Fibroblast of skin of left quadriceps (primary cell): ENCODE results near the gene CSF3.

ENCODE experiments used
- DNase-seq, 2 experiments: peaks; one replicate each; pipeline ENCODE4 v3.0.0-alpha.2; 2013; ENCODE audit warnings: low read depth in 2 of 2

CSF3 gene

GRCh38 chr17:40023590-40024292 lies 8.5 kb downstream of the CSF3 start:
- no peak for DNase-seq

- DNase-seq = no peak
Observed at GRCh38 chr17:40024901-40025300, 9.7 kb downstream of the CSF3 start.

GRCh38 chr17:40025559-40025958 lies 10.3 kb downstream of the CSF3 start:
- no peak for DNase-seq

- no peak for DNase-seq
Observed at GRCh38 chr17:40025991-40026815, 11.0 kb downstream of the CSF3 start.

GRCh38 chr17:40026816-40027613 lies 11.8 kb downstream of the CSF3 start:
- DNase-seq = peak in 1 of 2 experiments; percentile 39

GRCh38 chr17:40027614-40028012 lies 12.4 kb downstream of the CSF3 start:
- DNase-seq = no peak

GRCh38 chr17:40028595-40028994 lies 13.4 kb downstream of the CSF3 start:
- no peak for DNase-seq

- DNase-seq = no peak
Observed at GRCh38 chr17:40031706-40032105, 16.5 kb downstream of the CSF3 start.

GRCh38 chr17:40032322-40033320 lies 17.4 kb downstream of the CSF3 start:
- no peak for DNase-seq

GRCh38 chr17:40033339-40033738 lies 18.1 kb downstream of the CSF3 start:
- no peak for DNase-seq

- DNase-seq = no peak
Observed at GRCh38 chr17:40034426-40035161, 19.4 kb downstream of the CSF3 start.

- no peak for DNase-seq
Observed at GRCh38 chr17:40035162-40035559, 19.9 kb downstream of the CSF3 start.

GRCh38 chr17:40038882-40039513 lies 23.8 kb downstream of the CSF3 start:
- peak in 1 of 2 experiments; percentile 36 for DNase-seq

- no peak for DNase-seq
Observed at GRCh38 chr17:40041196-40041595, 26.0 kb downstream of the CSF3 start.

- DNase-seq = no peak
Observed at GRCh38 chr17:40056379-40057015, 41.3 kb downstream of the CSF3 start.

- DNase-seq = no peak
Observed at GRCh38 chr17:40058186-40058784, 43.0 kb downstream of the CSF3 start.

- DNase-seq = no peak
Observed at GRCh38 chr17:40058865-40059264, 43.6 kb downstream of the CSF3 start.

GRCh38 chr17:40059729-40060475 lies 44.7 kb downstream of the CSF3 start:
- DNase-seq = no peak
